Endothelial cell of umbilical vein (primary cell): ENCODE results near the gene EEF2K. TPM values are rescaled to one million over a fixed set of nuclear protein-coding genes. Genes with fewer than 3 reads are reported as not detected.

Experiments
- BruUV-seq: library from RNA; stranded (reverse); fragments of 400-500 nt; replicated peaks from 2 replicates; lab custom pipeline; 2021; lab: Mats Ljungman, UMichigan
- CTCF ChIA-PET: fragments of 300-600, 350-600 bp; sonication (Branson Sonifier 250); formaldehyde crosslinking; loops from one replicate; lab custom pipeline; 2021; ENCODE audit warnings: antibody characterized with exemption, inconsistent platforms; lab: Charles Lee
- POLR2A ChIA-PET: fragments of 300-600, 350-600 bp; sonication (Branson Sonifier 250); formaldehyde crosslinking; loops from one replicate; lab custom pipeline; 2021; ENCODE audit warnings: antibody characterized with exemption, inconsistent platforms; lab: Charles Lee
- DNase-seq: peaks from one replicate; pipeline ENCODE4 v3.0.0-alpha.2; 2011; ENCODE audit warnings: low read depth, low spot score
- FAIRE-seq: peaks from 2 replicates; lab custom pipeline; 2011; peaks lifted over from hg19 to GRCh38; lab: Jason Lieb, UNC
- H2AFZ ChIP-seq: 2 replicates; pipeline ENCODE4 v1.6.0; 2012; ENCODE audit warnings: low read depth, low read length, control low read depth, inconsistent platforms
- H3K27ac ChIP-seq: 2 replicates; pipeline ENCODE4 v1.5.1; 2011; ENCODE audit warnings: low read depth, mild to moderate bottlenecking, control low read depth, low read length, moderate library complexity; ENCODE audit not compliant: insufficient read depth
- H3K27me3 ChIP-seq, 2 experiments: 2 replicates each; pipeline versions ENCODE4 v1.6.0 to v1.6.1; 2011; ENCODE audit warnings: low read length in 2 of 2, mixed read lengths in 1 of 2; ENCODE audit not compliant: control insufficient read depth in 2 of 2, insufficient read depth in 2 of 2
- H3K36me3 ChIP-seq, 2 experiments: 2 replicates in 1 of 2; 3 replicates in 1 of 2; pipeline ENCODE4 v1.5.1; 2011; ENCODE audit warnings: low read length in 2 of 2, mild to moderate bottlenecking in 1 of 2, moderate library complexity in 1 of 2; ENCODE audit not compliant: control insufficient read depth in 2 of 2, insufficient read depth in 2 of 2; ENCODE audit errors: extremely low read depth in 1 of 2
- H3K4me1 ChIP-seq: 3 replicates; pipeline ENCODE4 v1.5.1; 2011; ENCODE audit warnings: mild to moderate bottlenecking, low read length; ENCODE audit not compliant: control insufficient read depth, insufficient read depth; ENCODE audit errors: extremely low read depth
- H3K4me2 ChIP-seq: 2 replicates; pipeline ENCODE4 v1.6.1; 2011; ENCODE audit warnings: low read length, control low read depth, mixed read lengths; ENCODE audit not compliant: insufficient read depth
- H3K4me3 ChIP-seq, 3 experiments: fragments of 200-600 bp in 1 of 3; sonication (generic), shearing (Covaris generic) in 1 of 3; replicated peaks in 1 of 3; 2 replicates each; pipeline ENCODE4 v1.5.1; 2011 to 2016; ENCODE audit warnings: control low read depth in 3 of 3, low read length in 3 of 3, mild to moderate bottlenecking in 2 of 3, inconsistent platforms in 1 of 3, low read depth in 1 of 3, moderate library complexity in 1 of 3; ENCODE audit not compliant: insufficient read depth in 1 of 3
- H3K79me2 ChIP-seq: 2 replicates; pipeline ENCODE4 v1.6.0; 2012; ENCODE audit warnings: low read length, inconsistent platforms; ENCODE audit not compliant: control insufficient read depth, insufficient read depth
- H3K9ac ChIP-seq: replicated peaks from 2 replicates; pipeline ENCODE3; 2011; ENCODE audit warnings: low read length, control low read depth; ENCODE audit not compliant: insufficient read depth; ENCODE audit errors: extremely low read depth
- H3K9me1 ChIP-seq: replicated peaks from 3 replicates; pipeline ENCODE4 v1.6.0; 2011; ENCODE audit warnings: mild to moderate bottlenecking, low read length; ENCODE audit not compliant: control insufficient read depth, insufficient read depth; ENCODE audit errors: extremely low read depth
- H3K9me3 ChIP-seq: replicated peaks from 2 replicates; pipeline ENCODE4 v1.5.1; 2012; ENCODE audit warnings: low read length, inconsistent platforms; ENCODE audit not compliant: control insufficient read depth, insufficient read depth
- H4K20me1 ChIP-seq: replicated peaks from 2 replicates; pipeline ENCODE3; 2011; ENCODE audit warnings: mild to moderate bottlenecking, low read length; ENCODE audit not compliant: control insufficient read depth, insufficient read depth; ENCODE audit errors: extremely low read depth
- CTCF ChIP-seq, 2 donors: IDR thresholded peaks; 1 replicate in 1 of 2; 2 replicates in 1 of 2; pipeline ENCODE4 v1.5.1; 2011; ENCODE audit warnings: low read length in 2 of 2, mild to moderate bottlenecking in 2 of 2, moderate library complexity in 2 of 2, control low read depth in 1 of 2, inconsistent platforms in 1 of 2, low read depth in 1 of 2; ENCODE audit not compliant: insufficient read depth in 1 of 2; ENCODE audit errors: extremely low read depth in 1 of 2
- EZH2 ChIP-seq: IDR thresholded peaks from 2 replicates; pipeline ENCODE4 v1.6.1; 2012; ENCODE audit warnings: borderline replicate concordance, low read depth, mild to moderate bottlenecking, moderate library complexity, low read length, inconsistent platforms; ENCODE audit not compliant: severe bottlenecking
- FOS ChIP-seq: IDR thresholded peaks from 2 replicates; pipeline ENCODE4 v1.6.1; 2011; ENCODE audit warnings: mild to moderate bottlenecking, low read length, moderate library complexity, borderline replicate concordance; ENCODE audit not compliant: insufficient read depth
- GATA2 ChIP-seq: IDR thresholded peaks from 2 replicates; pipeline ENCODE4 v1.7.0; 2011; ENCODE audit warnings: low read depth, mild to moderate bottlenecking, moderate library complexity, mixed read lengths, low read length; ENCODE audit not compliant: insufficient read length, insufficient read depth
- JUN ChIP-seq: IDR thresholded peaks from 2 replicates; pipeline ENCODE4 v1.6.1; 2011; ENCODE audit warnings: borderline replicate concordance, low read depth; ENCODE audit not compliant: insufficient read length, insufficient read depth
- MAX ChIP-seq: IDR thresholded peaks from 2 replicates; pipeline ENCODE4 v1.6.1; 2011; ENCODE audit not compliant: insufficient read depth, insufficient read length
- MYC ChIP-seq: IDR thresholded peaks from one replicate; pipeline ENCODE4 v1.6.1; 2011; ENCODE audit warnings: mild to moderate bottlenecking, low read depth, low read length
- POLR2A ChIP-seq: IDR thresholded peaks from 2 replicates; pipeline ENCODE4 v1.6.1; 2012; ENCODE audit warnings: low read depth, mild to moderate bottlenecking, control low read depth, low read length
- POLR2AphosphoS5 ChIP-seq: IDR thresholded peaks from 2 replicates; pipeline ENCODE4 v1.6.1; 2012; ENCODE audit warnings: low read depth, mild to moderate bottlenecking, control low read depth, low read length, moderate library complexity; ENCODE audit not compliant: insufficient read depth
- dilution Hi-C: fragments of 300-500 bp; cut with MboI; formaldehyde crosslinking; loops from one replicate; pipeline ENCODE4 v1.15.0; 2019; ENCODE audit warnings: low sequenced_read_pairs; ENCODE audit not compliant: extremely low pct_ligation_motif_present
- intact Hi-C: fragments of 100-400 bp; cut with micrococcal nuclease; formaldehyde crosslinking; loops from one replicate; pipeline ENCODE4 v1.10.0; 2022
- polyA plus RNA-seq, 4 experiments: library from polyadenylated mRNA; depleted of rRNA in 3 of 4; stranded (reverse) in 3 of 4; unstranded in 1 of 4; fragments of >200 nt; gene quantifications; 2 replicates each; pipeline versions ENCODE4 v1.2.1 to v1.2.3, GENCODE V29; 2011 to 2012; ENCODE audit warnings: missing spikeins in 1 of 4
- total RNA-seq: library from RNA; stranded (reverse); gene quantifications from 2 replicates; pipeline ENCODE4 v1.2.3, GENCODE V29; 2021

The EEF2K gene
- total and polyA plus RNA-seq, 2 donors (not counting 3 experiments of a cell fraction or from before 2014, with no cell fraction given): 16.0 to 48.6 TPM

DNA sequence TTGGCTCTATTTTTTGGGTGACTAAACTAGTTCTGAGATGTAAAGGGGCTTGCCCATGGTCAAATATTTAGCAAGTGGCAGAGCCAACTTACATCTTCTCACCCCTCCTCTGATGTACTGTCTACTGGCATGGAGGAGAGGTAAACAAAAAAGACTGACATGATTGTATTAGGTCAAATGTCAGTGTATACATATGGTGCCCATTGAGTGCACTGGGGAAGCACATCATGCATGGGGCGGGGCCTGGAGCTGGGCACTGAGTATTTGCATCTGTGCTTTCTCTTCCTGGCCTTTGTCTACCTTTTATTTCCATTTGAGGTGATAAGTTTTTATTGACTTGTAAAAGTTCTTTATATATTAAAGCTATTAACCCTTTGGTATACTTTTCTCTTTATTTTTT lies 68.8 kb downstream of the EEF2K start:
- DNase-seq: no peak
- dilution Hi-C loops (no loop called here), intact Hi-C loops (no loop called here)
- Histone ChIP-seq H3K27ac (no peak overlapping the region), H3K4me1 (no peaks in the 10 kb centered on the region), H3K9me3 (no peaks in the 10 kb centered on the region), H4K20me1 (no peaks in the 10 kb centered on the region), H3K27me3 (no peaks in the 10 kb centered on the region), H3K4me2 (no peak overlapping the region), H3K36me3 (peaks cover 6 to 21% of the 10 kb centered on the region in 2 experiments), H3K4me3 (no peak overlapping the region), H2AFZ (no peak overlapping the region), H3K9ac (no peak overlapping the region), H3K9me1 (no peaks in the 10 kb centered on the region), H3K79me2 (no peaks in the 10 kb centered on the region)
- ChIA-PET POLR2A (no interaction called here), CTCF (no interaction called here)
- no TSS peak for BruUV-seq
- no peak for FAIRE-seq
- no peak for TF ChIP-seq CTCF (IDR thresholded peaks at IDR 0.05; ENCODE audit: extremely low read depth in 1 of 2, insufficient read depth in 1 of 2, low read depth in 1 of 2, low read length in 2 of 2)
- no peak for TF ChIP-seq GATA2
- TF ChIP-seq MAX: no peak
- TF ChIP-seq MYC: no peak
- TF ChIP-seq POLR2A: no peak
- TF ChIP-seq FOS: no peak
- TF ChIP-seq POLR2AphosphoS5: no peak
- TF ChIP-seq EZH2: no peak
- TF ChIP-seq JUN: no peak
